HG03565 (cell line): ENCODE measurements around the gene GAS1.
A peak's percentile ranks its signal among the peaks of the same experiment; 100 is the strongest.

Experiments
- ATAC-seq: cut with Tn5 transposase; IDR thresholded peaks from one replicate; pipeline ENCODE4 v1.9.1; 2021; ENCODE audit warnings: mild to moderate bottlenecking, moderate library complexity; ENCODE audit not compliant: unreplicated experiment

GAS1 gene, protein sequence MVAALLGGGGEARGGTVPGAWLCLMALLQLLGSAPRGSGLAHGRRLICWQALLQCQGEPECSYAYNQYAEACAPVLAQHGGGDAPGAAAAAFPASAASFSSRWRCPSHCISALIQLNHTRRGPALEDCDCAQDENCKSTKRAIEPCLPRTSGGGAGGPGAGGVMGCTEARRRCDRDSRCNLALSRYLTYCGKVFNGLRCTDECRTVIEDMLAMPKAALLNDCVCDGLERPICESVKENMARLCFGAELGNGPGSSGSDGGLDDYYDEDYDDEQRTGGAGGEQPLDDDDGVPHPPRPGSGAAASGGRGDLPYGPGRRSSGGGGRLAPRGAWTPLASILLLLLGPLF

DNA sequence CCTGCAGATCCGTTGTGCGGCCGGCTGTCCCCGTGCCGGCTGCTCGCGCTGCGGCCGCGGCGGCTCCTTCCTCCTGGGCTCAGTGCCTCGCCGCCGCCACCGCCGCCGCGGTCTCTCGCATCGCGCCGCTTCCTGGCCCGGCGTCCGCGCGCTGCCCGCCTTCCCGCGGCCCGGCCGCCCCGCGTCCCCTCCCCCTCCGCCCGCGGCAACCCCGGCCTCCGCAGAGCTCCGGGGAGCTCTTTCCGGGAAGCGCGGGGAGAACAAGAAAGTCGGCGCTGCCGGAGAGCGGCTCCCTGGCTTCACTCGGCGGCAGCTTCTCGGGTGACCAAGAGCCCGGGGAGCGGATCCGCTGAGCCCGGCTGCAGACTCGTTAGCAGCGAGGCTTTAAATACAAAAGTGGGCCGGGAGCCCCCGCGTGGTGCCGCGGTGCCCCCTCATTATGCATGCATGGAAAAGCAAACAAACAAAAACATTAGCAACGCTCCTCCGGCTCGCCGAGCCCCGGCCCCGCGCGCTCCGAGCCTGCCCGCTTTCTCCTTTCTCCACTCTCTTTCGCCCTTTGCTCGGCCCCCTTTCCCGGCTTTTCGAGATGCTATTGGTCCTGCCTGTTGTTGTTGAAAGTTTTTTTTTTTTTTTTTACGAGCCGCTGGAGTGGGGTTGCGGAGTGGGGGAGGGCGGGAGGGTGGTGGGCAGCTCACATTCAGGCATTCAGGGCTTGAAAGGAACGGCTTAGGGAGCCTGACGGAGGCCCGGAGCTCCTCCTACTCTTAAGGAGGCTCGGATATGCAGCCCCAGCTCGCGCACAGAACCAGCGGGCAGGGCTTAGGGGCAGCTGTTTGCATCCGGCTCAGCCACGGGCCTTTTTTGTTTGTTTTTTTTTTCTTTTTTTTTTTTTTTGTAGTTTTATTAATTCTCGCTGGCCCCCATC is at the start of gene GAS1:
Gene GAS1, minus strand, starts transcription at position 361 of the 928 bp plus-strand sequence. CDS start 727 bp downstream, outside the sequence.
- ATAC-seq = peak; percentile 33

DNA sequence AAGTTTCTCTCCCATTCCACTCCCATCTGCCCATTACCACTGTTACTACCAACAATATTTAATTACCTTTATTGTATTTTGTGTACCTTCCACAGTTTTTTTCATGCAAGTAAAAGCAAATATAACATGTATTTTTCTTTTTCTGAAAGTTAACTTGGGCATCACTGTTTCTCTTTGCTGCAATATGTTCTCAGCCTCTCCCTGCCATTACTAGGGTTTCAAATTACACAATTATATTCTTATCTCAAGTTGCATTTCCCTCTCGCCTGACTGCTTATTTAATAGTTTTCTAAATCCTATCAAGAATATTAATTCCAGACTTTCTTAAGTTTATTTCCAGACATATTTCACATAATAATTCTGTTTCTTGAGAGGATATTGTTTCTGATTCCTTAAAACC is 46.9 kb upstream of the GAS1 start:
- ATAC-seq = no peak

DNA sequence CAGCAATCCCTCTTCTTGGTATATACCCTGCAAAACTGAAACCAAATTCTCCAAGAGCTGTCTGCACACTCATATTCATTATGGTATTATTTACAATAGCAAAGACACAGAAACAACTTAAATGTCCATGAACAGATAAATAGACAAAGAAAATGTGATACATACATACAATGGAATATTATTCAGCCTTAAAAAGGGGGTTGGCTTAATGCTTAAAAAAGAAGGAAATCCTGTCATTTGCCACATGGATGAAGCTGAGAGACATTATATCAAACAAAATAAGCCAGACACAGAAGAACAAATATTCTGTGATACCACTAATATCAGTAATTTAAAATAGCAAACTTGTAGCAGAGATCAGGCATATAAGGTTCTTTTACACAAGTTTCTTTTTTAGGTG is 46.5 kb upstream of the GAS1 start:
- no peak for ATAC-seq

DNA sequence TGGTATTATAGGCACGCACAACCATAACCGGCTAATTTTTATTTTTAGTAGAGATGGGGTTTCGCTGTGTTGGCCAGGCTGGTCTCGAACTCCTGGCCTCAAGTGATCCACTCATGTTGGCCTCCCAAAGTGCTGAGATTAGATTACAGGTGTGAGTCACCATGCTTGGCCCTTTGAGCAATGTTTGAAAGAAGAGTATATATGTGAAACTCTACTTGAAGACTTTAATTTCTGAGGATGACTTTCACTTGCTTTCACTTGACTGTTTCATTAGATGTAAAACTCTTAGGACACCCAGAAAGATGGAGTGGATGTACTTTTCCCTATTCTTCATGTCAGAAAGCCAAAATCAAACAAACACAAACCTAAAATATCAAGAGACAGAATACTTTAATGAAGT is 43.8 kb upstream of the GAS1 start:
- ATAC-seq = no peak

DNA sequence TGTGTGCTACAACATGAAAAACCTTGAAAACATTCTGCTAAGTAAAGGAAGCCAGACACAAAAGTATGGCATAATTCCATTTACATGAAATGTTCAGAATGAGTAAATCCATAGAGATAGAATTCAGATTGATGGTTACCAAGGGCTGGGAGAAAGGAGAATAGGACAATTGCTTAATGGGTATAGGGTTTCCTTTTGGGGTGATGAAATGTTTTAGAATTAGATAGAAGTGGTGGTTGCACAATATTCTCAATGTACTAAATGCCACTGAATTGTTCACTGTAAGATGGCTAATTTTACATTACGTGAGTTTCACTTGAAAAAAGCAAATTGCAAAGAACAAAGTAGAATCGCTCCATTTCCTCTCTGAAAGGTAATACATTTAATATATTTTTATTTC is 43.0 kb upstream of the GAS1 start:
- ATAC-seq = no peak

DNA sequence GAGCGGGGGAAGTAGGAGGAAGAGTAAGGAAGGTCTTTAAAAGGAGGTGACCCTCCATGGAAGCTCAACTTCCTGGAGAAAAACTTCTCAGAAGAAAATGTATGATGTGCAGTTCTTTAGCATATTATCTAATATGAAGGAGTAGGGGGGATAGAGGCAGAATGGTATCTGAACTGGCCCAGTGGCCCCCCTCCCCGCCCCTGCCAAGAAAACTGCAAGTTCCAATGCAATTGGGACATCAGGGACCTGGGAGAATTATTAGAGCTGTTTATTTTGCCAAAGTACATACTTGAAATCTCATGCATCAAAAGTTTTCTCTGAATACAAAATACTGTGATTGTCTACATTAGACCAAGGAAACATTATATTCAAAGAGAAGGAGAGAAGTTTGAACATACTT is 40.6 kb upstream of the GAS1 start:
- ATAC-seq = no peak

DNA sequence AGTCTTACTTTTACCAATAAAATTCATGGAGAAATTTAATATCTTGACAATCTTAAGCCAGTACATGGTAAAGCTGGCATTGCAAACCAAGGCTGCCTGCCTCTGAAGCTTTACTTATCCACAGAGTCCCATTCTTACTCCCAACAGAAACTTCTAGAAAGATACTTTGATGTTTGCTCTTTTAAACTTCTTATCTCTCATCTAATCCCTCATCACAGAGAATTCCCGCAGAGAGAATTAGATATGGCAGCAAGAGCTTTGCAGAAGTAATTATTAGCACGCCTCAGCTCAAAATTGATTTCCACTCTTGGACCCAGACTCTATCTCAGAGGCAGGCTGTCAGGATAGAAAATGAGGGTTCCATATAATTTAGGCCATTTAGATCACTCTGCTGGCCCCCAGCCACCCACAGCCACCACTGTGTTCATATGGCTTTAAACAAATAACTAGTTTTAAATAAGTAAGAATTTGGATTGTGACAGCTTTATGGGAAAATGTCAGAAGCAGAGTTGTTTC is 37.9 kb upstream of the GAS1 start:
- ATAC-seq = no peak

DNA sequence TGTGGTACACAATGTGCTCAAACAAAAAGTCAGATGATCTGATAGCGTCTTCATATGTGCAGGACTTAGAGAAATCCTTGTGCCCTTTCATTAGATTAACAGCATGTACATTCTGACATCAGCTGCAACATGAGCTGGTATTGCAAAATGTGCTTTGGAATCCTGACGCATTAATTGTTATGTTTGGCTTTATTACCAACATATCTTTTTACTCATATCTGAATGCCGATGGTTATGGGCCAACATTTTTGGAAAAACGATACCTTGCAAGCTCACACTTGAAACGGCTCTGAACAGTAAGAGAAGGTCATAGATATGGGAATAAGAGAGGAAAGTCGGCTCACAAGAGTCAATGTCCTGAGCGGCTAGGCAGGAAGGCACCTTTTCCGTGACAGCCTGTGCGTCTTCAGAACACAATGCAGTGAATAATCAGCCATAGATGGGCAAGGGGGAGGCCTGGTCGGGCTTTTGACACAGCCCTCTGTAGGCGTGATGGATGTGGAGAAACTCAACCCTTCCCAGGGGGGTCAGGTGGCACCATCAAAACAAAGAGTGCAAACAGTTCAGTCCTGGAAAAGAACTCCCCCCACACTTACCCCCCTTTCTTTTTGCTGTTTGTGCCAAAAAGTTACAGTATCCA is 36.4 kb upstream of the GAS1 start:
- no peak for ATAC-seq

DNA sequence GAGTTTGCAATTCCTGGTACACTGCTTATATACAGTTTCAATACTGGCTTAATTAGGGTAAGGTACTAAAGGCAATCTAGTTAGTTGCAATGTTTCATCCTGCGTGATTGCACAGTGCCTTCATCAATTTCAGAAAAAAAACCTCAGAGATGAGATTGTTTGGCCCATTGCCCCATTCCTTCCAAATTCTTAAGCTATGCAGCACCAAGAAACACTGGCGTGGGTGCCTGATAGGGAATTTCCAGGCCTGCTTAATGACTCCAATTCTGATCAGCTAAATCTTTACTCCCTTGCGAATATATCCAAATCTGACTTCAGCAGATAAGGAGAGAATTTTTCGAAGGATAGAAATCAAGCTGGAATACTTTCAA is 35.9 kb upstream of the GAS1 start:
- no peak for ATAC-seq

DNA sequence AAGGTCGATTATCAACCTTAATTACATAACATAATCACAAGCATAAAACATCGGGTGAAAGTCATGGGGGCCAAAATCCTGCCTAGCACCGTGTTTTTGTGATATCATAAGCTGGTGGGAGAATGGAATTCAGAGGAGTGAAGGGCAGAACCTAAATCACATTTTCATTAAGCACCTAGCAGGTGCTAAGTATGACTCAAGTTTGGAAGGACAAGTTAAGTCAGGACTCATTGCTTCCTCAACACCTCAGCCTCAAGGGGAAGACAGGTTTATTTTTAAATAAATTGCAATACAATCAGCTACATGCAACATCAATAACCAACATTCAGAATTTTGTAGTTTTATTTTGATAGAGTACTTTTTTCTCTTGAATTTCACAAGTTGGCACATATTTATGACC is 33.5 kb upstream of the GAS1 start:
- ATAC-seq = no peak

DNA sequence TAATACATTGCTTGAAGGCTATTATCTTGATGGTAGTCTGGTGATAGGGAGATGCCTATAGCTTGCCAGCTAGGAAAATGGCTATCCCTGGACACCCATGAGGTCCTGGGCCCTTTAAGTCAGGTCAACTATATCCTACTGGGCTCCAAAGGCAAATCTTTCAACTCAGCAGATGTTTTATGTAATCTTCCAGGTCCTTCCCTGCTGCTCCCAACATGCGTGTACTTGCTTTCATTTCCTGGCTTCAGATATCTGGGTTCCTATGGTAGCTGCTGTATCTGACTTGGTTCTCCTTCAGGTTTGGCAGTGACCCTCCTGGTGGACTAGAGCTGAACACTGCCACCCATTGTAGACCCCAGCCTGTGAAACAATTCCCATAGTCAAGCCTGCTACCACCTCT is 32.4 kb upstream of the GAS1 start:
- no peak for ATAC-seq

DNA sequence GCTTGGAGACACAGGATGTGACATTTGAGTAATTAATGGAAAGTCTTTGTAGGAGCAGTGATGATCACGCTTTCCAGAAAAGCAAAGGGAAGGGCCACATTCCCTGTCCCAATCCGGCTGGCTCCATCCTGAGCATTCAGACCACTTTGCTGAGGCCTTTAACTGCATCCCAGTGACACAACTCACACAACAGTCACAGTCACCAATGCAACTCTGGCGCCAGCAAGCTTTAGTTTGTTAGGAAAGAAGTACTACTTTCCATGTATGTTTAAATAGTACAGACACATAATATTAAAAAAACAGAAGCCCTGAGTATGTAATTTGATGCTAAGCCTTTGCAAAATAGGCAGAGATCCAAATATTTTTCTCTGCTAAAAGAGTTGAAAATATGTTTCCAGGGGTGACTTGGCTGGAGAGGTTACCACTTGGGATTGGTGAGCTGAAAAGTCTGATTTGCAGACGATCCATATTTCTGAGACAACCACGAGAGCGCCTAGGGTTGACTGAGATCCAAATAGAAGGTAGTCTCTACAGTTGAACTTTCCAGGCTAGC is 31.7 kb upstream of the GAS1 start:
- ATAC-seq = no peak

DNA sequence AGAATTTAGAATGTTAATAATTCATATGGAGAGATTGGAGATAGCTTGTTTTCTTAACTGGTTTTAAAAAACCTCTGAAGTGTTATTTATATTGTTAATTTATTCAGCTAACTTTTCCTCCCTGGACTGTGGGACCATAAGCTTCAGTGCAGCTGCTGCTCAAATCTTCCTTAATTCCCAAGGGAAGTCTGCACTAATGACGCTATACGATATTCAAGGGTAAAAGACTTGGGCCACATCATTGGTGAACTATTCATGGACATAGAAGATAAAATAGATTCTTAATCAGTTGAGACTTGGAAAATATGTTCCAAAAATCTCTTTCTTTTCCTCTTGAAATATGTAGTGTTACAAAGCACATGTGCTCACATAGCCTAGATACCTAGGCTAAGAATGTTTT is 31.1 kb upstream of the GAS1 start:
- no peak for ATAC-seq

DNA sequence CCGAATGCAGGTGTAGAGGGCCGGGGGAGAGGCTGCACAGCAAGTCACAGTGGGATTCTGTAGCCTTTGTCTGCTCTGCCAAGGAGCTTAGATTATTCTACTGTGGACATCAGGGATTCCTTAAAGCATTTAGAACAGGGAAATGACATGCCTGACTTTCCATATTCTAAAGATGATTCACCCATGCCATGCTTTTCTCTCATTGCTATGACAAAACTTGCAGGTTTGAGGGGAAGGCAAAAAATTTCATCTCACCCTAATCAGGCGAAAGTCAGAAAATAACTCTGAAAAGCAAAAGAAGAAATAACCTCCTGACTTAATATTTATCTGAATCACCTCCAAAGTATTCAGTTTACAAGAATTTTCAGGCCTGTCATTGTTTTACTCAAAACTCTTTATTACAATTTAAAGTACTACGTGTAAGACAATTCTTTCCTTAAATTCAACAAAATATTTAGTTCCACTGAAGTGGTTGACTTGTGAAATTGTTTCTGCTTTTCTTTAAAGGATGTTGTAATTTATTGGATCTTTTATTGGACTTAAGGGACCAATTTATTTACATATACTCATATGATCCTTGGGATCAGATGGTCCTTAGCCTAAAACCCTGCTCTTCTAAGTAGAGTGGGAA is 30.0 kb upstream of the GAS1 start:
- no peak for ATAC-seq

DNA sequence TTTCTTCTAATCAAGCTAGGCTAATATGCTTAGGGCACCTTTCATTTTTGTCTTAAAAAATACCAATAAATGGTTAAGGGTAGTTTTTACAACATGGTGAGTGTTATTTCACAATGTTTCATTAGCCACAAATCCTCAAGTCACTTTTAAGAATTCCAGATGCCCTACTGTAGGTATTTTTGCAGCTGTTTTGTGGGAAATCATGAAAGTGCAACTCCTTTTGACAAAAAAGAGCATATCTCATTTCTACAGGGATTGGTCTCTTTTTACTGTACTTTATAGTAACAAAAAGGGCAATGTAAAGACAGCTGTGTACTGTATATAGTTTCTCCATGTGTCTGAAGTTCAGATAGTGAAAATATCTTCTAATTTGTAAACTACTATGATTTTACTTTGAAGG is 28.3 kb upstream of the GAS1 start:
- no peak for ATAC-seq

DNA sequence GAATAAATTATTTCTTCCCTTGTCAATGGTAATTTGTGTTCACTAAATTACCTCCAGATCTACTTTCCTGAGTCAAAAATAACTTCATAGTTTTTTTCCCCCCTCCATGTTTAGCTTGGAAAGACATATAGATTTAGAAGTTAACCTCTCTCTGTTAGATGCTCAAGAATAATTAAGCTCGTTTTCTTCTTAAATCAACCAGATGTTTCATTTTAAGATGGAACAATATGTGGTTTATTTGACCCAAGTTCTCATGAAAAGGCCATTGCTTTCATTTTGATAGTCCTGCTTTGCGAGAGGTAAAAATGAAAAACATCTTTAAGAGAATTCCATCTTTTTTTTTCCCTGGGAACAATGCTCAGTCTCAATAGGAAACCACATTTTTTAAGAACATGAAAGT is 27.7 kb upstream of the GAS1 start:
- ATAC-seq = no peak

DNA sequence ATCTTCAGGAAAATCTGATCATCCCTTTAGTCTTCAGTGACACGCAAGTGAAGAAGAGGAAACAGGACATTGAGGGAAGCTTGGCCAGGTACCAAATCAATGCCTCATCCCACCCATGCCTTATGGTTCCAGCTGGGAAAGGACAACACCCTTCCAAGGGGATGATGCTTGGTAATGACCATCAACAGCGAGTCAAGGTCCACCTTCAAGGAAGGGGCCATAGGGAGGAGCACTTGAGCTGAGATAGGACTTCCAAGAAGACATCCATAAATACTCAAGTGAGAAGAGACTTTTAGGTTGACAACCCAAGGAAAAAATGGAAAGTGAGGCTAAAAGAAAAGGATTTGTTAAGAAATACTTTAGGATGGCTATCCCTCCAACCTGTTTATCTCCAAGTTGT is 27.1 kb upstream of the GAS1 start:
- ATAC-seq = no peak

DNA sequence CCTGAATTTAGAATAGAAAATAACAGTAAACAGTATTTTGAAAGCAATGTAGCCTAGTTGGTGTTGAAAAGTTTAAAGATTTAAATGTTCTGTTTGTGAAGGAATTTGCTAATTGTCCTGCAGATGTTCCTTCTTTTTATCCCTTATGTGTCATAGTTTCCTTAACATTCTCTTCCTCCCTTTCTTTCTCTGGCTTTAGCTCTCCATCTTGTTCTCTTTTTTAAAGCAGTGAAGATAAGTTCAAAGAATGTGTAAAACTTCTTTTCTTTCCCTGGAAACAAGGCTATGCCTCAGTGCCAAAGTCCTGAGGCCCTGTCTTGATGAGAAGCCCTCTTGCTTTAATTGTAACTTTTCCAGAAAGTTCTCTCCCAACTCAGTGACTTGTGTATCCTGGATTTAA is 24.4 kb upstream of the GAS1 start:
- ATAC-seq = no peak

DNA sequence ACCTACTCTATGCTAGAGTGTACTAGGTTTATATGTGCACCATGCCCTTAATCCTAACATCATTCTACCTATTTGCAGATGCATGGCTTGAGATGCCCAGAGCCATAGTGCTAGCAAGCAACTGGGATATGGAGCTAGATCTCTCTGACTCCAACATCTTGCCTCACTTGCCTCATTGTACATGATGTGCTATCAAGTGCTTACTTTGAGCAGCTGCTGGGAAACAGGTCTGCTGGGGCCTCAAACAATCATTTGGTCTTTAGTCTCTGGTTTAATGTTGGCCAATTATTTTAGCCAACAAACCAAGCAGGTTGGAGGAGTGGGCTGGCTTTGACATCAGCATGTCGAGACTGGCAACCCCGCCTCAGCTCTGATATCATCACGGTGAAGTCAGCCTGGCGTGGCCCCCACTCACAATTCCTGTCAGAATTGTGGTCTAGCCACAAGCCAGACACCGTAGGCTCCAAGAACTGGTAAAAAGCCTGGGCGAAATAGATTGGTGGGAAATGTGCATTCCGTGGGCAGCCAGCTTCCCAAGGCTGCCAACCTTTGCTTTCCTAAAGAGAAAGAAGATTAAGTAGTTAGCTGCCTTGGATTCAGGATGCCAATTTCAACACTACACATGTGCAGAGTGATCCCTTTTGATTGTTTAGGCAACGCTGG is 21.1 kb upstream of the GAS1 start:
- ATAC-seq = no peak

DNA sequence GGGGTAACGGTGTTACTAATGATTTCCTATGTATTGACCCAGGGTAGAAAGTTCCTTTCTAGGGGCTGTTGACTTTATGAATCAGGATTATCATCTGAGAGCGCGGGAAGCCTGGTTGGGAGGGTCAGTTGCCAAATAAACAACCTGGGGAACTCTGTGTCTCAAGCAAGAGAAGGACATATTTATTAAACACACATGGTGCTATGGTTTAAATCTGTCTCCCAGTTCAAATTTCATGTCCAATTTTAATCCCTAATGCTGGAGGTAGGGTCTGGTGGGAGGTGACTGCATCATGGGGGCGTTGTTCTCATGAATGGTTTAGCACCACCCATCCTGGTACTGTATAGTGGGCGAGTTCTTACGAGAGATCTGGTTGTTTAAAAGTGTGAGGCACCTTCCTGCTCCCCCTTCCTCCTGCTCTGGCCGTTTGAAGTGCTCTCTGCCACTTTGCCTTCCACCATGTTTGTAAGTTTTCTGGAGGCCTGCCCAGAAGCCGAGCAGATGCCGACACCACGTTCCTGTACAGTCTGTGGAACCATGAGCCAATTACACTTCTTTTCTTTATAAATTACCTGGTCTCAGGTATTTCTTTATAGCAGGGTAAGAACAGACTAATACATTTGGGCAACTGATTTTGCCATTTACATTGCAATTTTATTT is 19.7 kb upstream of the GAS1 start:
- no peak for ATAC-seq
